NCI-H1105 (cell line): ENCODE data around the gene CRYBG1.
"Not testable (repeated sequence)": the region's sequence is repeated elsewhere in the genome, so short reads cannot be mapped to it uniquely, and the experiment has no call there.

Experiments
- DNase-seq: peaks from one replicate; lab custom pipeline; 2025; lab: John Stamatoyannopoulos, UW

Gene CRYBG1

DNA sequence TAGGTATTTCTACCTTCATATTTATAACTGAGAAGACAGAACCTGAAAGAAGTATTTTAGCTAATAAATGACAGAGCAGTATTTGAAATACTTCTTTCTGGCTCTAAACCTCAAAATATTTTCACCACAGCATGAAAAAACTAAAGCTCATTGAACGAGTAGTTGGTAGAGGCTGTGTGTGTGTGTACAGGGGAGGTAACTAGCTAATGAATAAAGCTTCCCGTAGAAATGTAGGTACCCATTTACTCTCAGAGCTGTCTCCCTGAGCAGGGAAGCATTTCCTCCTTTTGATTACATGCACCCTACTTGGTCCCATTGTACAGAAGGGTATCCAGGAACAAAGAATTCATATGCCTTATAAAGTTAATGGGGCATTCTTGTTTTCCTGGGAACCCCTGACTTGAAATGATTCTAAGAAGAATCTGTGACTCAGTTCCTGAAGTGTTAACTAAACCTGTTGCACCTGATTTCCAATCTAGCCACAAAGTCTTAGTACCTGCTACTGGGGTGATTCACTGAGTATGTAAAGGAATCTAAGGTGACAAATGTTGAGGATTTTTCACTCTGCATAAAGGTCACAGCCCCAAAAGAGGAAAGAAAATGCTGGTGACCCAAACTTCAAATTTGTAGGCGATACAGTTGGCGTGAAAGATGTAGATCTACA lies 12.5 kb downstream of the CRYBG1 start:
- DNase-seq = no peak

DNA sequence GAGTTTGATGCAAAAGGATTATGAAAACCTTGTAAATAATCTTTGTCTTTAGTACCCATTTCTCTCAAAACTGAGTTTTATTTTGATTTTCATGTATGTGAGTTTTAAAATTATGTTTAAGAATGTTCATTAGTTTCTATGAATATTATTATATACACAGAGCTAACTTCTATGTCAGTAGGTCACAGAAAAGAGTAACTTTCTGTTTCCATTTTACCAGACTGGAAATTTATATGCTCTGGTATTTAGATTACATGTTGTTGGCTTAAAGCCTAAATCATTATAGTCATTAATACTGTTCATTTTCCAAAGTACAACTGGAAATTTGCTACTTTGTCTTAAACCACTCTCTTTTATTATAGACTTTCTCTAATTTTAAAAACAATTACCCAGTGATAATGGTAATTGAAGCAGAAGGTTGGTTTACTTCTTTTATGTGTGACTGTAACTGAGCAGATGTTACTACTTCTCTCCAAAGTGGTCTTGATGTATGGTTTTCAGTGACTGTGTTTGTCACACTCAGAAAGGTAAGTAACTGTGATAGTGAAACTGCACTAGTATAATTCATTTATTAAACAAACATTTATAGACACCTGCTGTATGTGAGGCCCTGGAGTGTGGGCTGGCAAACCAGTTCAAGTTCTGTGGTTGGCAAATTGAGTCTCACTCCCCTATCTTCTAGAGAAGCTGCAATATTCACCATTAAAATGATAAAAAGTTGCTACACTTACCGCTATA lies 13.2 kb downstream of the CRYBG1 start:
- DNase-seq = no peak

DNA sequence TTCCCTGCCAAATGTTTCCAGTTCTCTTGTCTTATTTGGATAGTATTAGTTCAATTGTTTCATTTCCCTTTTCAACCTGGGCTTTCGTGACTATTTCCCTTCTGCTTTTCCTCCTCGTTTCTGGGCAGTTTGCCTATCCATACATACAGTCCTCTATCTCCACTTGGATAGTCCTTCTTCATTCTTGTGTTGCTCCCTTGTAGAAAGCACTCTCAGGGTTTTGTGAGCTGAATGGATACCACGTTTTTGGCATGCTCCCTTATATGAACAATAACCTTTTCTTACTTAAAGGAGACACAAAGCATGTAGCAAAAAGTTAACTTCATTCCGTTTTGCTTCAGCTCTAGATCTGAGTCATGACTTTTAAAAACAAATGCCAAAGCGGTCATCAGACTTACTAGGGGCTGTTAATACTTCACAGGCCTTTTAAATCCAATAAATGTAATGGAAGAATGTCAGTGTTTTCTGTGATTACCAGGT lies 16.6 kb downstream of the CRYBG1 start:
- DNase-seq = no peak

DNA sequence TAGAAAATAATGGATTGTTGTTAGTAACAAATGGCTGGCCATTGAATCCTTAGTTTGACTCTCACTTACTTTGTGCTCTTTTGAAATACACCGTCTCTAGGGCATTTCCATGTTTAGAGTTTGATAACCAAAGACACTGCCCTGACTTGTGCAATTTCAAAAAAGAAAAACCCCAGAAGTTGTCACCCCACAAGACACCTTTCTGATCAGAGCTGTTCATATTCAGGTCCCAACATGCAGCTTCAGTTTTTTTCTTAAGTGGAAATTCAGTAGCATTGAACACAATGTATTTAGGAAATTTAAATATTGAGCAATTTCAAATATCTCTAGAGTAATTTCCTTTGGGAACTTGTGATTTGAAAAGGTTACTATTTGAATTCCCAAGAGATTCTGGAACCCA lies 19.4 kb downstream of the CRYBG1 start:
- DNase-seq = no peak

DNA sequence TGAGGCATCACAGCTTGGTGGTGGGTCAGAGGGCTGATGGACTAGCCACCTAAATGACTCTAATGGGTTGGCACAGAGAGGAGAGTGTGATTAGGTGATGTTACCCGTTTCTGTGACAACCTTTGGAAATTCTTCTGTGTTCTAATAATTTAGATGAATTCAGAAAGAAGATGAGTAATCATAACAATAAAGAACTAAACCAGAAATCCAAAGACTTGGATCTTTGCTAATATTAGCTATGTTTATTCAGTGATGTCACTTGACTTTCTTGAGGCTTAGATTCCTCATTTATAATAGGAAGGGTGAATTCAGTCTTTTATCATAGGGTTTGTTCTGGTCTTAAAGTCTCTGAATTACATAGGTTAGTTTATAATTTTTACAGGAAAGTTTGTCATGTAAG lies 19.9 kb downstream of the CRYBG1 start:
- DNase-seq = no peak

DNA sequence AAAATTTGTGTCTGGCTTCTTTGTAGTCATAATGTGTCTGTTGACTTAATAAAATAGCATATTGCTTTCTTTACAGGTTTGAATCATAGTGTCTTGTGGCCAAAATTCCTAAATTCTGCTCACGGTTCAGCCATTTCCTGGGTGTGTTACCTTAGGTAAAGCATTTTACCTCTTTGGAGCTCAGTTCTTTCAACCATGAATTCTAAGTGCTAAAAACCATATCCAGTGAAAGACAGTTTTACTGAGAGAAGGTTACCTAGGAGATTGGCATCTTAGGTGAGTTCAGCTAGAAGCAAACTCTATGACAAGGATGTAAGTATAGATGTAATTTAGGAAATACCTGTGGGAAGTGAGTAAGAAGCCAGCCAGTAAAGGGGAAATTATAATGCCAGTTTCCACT lies 20.7 kb downstream of the CRYBG1 start:
- DNase-seq = no peak

DNA sequence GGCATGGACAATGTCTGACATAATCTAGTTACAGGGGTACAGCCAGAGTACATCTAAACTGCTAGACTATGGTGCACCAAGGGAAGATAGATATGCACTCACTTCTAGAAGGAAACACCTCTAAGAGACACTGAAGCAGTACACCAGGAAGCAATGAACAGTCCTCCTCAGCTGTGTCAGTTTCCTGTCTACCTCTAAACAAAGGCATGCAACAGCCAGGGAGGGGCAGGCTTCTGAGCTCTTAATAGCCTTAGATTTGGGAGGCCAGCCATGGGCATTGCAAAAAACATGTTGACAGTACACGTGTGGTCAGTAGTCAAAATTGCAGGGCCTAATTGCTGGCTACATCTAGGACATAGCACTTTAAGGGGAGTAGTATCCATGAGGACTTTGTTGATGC lies 21.4 kb downstream of the CRYBG1 start:
- no peak for DNase-seq

DNA sequence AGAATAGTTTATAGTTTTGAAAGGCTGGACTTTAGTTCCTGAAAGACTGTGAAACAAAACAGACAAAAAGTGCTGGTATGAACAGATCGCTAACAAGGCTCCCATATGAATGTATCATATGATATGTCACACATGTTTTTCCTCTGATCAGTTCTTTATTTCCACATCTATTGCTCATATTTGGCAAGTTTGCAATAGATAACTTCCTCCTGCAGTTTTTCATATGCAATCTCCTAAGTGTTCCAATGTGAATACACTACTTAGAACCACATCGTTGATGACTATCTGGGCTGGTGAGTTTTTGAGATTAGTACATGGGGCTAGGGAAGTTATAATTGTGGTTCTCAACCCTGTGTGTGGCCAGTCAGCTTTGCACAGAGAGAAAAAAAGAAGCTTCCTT lies 23.1 kb downstream of the CRYBG1 start:
- DNase-seq = no peak

DNA sequence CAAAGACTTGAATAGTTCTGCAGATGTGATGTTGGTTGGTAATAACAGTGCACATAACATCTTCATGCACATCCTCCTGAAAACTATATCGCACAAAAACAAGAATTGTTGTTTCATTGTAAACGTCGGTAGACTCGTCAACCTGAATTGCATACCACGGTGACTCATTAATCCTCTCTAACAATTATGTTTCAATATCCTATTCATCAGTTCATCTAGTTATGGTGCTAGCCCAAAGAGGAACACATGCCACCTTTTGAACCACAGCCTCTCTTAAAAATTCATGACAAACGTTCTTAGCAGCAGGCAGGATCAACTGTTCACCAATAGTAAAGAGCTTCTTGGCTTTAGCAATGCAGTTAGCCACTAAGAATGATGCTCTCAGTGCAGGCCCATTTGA lies 25.0 kb downstream of the CRYBG1 start:
- DNase-seq = no peak

DNA sequence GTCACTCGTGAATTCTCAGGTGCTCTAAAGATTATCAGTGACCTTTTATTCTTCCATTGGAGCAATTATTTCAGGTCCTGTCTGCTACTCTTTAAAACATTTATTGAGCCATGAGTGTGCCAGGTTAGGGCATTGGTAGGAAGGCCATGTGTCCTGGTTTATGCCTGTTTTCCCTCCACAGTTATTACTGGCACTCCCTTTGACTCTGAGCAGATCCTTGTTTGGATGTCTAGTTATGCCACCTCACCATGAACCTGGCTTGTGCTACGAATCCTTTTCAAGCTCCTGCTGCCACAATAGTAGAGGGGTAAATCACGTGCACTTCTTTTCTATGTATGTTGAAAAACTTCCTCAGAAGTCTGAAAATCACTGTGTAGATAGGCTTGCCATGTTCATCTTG lies 27.4 kb downstream of the CRYBG1 start:
- DNase-seq = no peak

DNA sequence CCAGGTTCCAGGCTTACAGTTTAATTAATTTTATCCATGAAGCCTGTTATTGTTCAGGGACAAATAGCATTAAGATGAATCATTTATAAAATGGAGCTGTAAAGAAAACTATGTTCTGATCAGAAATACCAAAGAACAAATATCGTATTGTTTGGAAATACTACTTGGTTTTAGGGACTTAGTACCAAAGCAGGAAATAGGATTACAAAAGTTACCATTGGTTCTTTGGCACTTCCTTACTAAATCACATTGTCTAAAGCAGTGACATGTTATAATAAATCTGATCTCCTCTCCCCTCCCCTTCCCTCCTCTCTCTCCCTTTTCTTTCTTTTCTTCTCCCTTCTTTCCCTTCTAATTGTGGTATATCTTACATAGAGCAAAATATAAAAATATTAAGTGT lies 29.6 kb downstream of the CRYBG1 start:
- no peak for DNase-seq

DNA sequence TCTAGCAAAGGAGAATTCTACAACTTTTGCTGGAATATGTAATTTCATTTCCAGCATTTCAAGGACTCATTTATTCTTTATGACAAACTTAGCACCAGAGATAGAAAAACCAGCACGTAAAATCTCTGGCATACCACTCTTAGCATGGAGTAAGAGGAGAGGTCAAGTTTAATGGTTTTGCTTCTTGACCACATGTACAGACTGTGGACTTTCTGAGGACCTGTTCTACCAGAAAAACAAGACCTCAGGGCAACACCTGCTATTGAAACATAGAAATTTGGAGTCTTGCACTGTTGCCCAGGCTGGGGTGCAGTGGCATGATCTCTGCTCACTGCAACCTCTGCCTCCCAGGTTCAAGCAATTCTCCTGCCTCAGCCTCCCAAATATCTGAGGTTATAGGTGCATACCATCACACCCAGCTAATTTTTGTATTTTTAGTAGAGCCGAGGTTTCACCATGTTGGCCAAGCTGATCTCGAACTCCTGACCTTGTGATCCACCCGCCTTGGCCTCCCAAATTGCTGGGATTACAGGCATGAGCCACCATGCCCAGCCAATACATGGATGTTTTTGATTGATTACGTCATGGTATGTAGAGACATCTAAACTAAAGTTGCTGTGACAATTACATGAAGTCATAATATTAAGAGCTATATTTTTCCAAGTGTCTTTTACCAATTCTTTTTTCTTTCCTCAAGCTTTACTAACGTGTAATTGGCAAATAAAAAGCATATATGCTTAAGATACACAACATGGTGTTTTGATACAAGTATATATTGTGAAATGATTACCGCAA lies 36.1 kb downstream of the CRYBG1 start:
- no peak for DNase-seq

DNA sequence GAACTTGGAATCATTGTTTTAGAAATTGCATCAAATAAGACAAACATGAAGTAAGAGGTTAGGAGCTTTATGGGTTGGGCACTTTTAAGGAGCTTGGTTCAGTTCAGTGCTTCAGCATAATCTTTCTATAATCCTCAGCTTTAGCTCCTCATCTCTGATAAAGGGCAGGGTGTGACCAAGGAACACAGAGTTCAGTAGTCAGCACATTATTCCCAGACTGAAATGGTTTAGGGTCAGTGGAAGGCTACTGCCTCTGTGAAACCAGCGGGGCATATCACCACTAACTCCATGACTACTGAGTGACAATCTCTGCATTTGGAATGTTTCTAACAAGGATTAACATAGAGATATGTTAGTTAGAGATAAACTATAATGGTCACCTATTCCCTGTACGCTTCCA lies 36.9 kb downstream of the CRYBG1 start:
- DNase-seq = no peak

DNA sequence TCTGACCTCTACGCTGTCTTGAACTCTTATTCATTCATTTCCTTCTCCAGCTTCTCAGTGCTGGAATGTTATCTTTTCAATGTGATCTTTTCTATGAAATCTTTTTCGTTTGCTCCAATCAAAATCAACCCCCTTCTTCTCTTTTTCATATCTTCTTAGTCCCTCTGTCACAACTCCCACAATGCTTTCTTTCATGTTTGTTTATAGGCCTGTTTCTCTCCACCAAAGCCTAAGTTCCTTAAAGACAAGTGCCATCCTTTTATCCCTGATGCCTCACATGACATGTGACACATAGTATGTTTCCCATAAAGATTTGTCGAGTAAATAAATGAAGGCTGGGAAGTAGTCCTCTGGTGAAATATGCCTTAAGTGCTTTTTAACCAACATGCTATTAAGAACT lies 38.1 kb downstream of the CRYBG1 start:
- DNase-seq = no peak

DNA sequence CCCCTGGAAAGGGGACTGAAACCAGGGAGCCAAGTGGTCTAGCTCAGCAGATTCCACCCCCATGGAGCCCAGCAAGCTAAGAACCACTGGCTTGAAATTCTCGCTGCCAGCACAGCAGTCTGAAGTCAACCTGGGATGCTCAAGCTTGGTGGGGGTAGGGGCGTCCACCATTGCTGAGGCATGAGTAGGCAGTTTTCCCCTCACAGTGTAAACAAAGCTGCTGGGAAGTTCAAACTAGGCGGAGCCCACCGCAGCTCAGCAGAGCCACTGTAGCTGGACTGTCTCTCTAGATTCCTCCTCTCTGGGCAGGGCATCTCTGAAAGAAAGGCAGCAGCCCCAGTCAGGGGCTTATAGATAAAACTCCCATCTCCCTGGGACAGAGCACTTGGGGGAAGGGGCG lies 44.5 kb downstream of the CRYBG1 start:
- DNase-seq = not testable (repeated sequence)

DNA sequence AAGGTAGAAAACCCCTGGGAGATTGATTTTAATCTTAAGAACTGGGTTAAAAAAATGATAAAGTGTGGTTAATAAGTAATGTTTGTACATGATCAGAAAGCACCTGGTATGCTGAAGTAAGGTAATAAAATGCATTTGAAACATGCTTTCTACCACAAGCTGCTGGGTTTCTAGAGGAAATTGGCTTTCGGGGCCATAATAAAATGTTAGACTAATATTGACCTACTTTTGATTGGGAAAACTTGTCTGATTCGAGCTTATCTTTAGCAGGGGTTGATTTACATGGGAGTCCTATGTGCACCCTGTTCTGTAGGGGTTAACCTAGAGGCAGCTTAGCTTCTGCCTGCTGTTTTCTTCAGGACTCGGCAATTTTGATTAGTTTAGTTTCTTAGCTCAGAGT lies 50.5 kb downstream of the CRYBG1 start:
- no peak for DNase-seq

DNA sequence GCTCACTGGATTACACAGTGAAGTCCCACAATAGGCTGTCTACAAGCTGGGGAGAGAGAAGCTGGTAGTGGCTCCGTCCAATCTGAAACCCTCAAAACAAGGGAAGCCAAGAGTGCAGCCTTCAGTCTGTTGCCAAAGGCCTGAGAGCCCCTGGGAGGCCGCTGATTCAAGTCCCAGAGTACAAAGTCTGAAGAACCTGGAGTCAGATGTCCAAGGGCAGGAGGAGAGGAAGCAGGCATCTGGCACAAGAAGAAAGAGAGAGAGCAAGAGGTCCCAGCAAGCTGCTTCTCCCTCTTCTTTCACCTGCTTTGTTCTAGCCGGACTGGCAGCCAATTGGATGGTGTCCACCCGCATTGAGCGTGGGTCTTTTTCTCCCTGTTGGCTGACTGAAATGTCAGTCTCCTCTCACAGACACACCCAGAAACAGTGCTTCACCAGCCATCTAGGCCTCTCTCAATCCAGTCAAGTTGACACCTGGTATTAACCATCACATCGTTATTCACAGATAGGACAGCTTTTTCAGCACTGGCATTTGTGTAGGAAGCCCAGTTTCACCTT lies 51.2 kb downstream of the CRYBG1 start:
- DNase-seq = no peak

DNA sequence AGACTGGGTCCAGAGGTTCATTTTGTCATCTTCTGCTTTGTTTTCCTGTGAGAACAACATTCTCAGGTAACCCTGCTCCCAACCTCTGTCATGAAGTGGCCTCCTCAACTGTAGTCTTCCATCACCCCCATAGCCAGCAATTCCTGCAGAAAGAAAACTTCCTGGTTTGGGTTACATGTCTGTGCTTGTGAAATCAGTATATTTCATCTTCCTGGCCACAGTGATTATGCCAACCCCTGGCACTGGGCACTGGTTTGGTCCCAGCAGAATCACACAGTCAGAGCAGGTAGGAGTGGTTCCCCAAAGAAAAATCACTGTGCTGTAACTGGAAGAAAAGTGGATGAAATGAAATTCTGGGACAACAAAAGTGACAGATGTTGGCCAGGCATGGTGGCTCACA lies 52.5 kb downstream of the CRYBG1 start:
- DNase-seq = no peak

DNA sequence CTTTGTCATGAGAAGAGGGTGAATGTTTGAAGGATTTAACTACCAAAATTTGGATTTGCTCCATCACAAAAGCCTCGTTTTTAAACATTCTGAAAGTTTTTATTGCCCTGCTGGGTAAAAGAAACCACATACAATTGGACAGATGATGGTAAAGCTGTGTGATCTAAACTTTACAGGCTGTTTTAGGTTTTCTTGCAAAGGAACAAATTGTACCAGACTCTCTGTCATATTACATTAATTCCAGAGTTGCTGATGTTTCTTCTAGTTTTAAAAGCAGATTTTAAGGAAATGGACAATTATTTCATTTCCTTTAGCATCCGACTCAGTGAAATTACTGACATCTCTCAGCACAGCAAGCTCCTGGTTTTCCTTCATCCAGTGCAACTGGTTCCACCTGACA lies 53.2 kb downstream of the CRYBG1 start:
- DNase-seq = no peak

DNA sequence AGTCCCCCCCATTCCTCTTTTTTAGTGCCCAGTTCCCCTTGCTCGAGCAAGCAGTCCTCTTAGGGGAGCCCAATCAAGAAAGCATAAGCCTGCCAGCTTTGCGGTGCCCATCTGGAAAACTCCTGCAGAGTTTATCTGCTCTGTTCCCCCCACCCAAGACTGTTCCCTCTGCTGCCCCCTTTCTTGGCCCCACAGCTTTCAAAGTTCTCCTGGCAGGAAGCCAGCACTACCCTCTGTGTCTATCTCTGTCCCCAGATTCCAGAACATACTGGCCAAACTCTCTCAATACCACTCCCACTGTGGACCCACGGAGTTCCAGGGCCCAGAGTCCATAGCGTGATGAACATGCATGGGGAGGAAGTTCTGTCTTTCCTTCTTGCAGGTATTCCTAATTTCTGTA lies 55.4 kb downstream of the CRYBG1 start:
- DNase-seq = no peak

DNA sequence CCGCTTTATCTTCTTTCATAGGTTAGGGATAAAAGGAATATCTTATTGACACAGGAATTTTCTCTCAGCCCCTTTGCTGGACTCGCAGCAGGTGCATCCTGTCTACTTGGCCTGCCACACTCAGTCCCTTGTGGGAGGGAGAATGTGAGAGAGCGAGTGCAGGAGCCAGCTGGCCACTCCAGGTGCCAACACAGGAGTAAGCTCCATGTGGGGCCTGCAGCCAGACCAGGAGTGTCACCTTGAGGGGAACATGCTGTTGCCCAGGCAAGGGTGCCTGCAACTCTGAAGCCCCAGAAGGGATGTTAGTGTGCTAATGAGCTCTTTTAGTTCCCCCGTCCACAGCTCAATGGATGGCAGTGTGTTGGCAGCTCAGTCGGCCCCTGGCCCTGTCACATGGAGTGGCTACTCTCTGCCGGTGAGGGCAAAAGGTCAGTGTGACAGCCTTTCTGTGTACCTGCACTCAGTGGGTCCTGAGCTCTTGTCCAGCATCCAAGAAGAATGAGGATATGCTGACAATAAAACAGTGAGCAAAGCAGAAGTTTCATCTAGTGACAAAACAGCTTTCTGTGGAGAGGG lies 57.1 kb downstream of the CRYBG1 start:
- DNase-seq = no peak

DNA sequence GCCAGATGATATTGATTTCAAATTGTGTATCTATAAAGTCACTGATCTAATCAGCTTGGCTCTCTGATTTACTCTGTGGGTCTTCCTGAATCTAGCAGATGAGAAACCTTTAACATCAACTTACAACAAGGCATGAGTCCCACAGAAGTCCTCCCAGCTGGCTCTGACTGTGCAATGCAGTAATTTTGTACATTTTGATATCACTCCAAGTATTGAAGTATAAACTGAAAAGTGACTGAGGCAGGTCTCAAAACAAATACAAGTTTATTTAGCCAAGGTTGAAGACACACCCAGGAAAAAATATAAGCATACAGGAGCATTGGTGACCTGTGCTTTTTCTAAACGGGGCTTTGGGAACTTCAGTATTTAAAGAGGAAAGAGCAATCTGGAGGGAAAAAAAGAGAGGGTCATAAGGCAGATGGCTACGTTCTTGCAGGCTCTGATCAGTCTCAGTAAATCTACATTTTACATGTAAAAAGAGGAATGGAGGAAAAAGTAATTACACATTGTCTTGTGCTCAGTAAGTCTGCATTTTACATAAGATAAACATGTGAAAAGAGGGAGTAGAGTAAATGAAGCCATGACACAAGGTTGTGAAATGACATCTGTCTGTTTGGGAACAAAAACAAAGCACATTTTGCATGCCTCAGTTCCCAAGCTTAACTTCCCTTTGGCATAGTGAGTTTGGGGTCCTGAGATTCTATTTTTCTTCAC lies 59.5 kb downstream of the CRYBG1 start:
- no peak for DNase-seq
